HCT116 (cell line): Measurements from ENCODE around the gene CCDC154. TPM values are rescaled to one million over a fixed set of nuclear protein-coding genes. Genes with fewer than 3 reads are reported as not detected.

ENCODE experiments used
- ATAC-seq: fragments of 200-7000 bp; cut with Tn5 transposase; 2 replicates; pipeline ENCODE4 v1.9.1; 2020; ENCODE audit warnings: mild to moderate bottlenecking, moderate library complexity
- BruUV-seq: library from RNA; stranded (reverse); fragments of 400-500 nt; replicated peaks from 2 replicates; lab custom pipeline; 2021; lab: Mats Ljungman, UMichigan
- CTCF ChIA-PET: fragments of 300-600 bp; sonication (Branson Sonifier 250); formaldehyde crosslinking; loops from one replicate; lab custom pipeline; 2021; ENCODE audit warnings: antibody characterized with exemption; lab: Charles Lee
- POLR2A ChIA-PET: fragments of 300-600, 350-600 bp; sonication (Branson Sonifier 250); formaldehyde crosslinking; loops from one replicate; lab custom pipeline; 2021; ENCODE audit warnings: antibody characterized with exemption; lab: Charles Lee
- RAD21 ChIA-PET, 2 experiments: fragments of 300-600 bp; sonication (Branson Sonifier 250); formaldehyde crosslinking; loops; one replicate each; lab custom pipeline; 2023; ENCODE audit warnings: low total read pairs in 2 of 2; ENCODE audit not compliant: uncharacterized antibody in 2 of 2, unreplicated experiment in 2 of 2, low non-redundant PET in 1 of 2; lab: Charles Lee
- DNase-seq: peaks from one replicate; pipeline ENCODE4 v3.0.0-alpha.2; 2010; ENCODE audit warnings: low read depth, low spot score
- H2AFZ ChIP-seq: fragments of 200-600 bp; shearing (Covaris generic), sonication (generic); 2 replicates; pipeline ENCODE4 v1.6.1; 2017; ENCODE audit warnings: low read depth, mixed run types, mixed read lengths, antibody characterized with exemption, low read length; ENCODE audit not compliant: poor library complexity, severe bottlenecking
- H3K27ac ChIP-seq: 2 replicates; pipeline ENCODE4 v1.5.1; 2012; ENCODE audit warnings: low read depth, low read length
- H3K27me3 ChIP-seq: fragments of 200-600 bp; sonication (generic); 2 replicates; pipeline ENCODE4 v1.6.1; 2016; ENCODE audit warnings: mixed run types, low read length, mixed read lengths; ENCODE audit not compliant: insufficient read depth
- H3K36me3 ChIP-seq, 2 experiments: fragments of 200-500 bp in 1 of 2; fragments of 200-600 bp in 1 of 2; sonication (Bioruptor generic) in 1 of 2; sonication (generic) in 1 of 2; 2 replicates each; pipeline versions ENCODE4 v1.5.1 to v1.6.1; 2014 to 2016; ENCODE audit warnings: low read length in 2 of 2, inconsistent platforms in 1 of 2, mixed read lengths in 1 of 2, mixed run types in 1 of 2; ENCODE audit not compliant: insufficient read depth in 2 of 2, control insufficient read depth in 1 of 2
- H3K4me1 ChIP-seq, 2 experiments: fragments of 200-600 bp in 1 of 2; sonication (generic) in 1 of 2; 2 replicates each; pipeline versions ENCODE4 v1.5.1 to v1.6.1; 2012 to 2017; ENCODE audit warnings: low read length in 2 of 2, inconsistent platforms in 1 of 2, mild to moderate bottlenecking in 1 of 2, mixed read lengths in 1 of 2, mixed run types in 1 of 2, moderate library complexity in 1 of 2; ENCODE audit not compliant: insufficient read depth in 2 of 2, control insufficient read depth in 1 of 2
- H3K4me2 ChIP-seq: fragments of 200-600 bp; sonication (generic); 2 replicates; pipeline ENCODE4 v1.6.1; 2017; ENCODE audit warnings: mixed run types, low read length, mixed read lengths
- H3K4me3 ChIP-seq, 2 experiments: fragments of 200-600 bp in 1 of 2; sonication (generic) in 1 of 2; replicated peaks in 1 of 2; 2 replicates each; pipeline ENCODE4 v1.5.1; 2011 to 2016; ENCODE audit warnings: low read length in 2 of 2, control low read depth in 1 of 2, low read depth in 1 of 2, mild to moderate bottlenecking in 1 of 2, mixed read lengths in 1 of 2, mixed run types in 1 of 2
- H3K79me2 ChIP-seq: fragments of 200-600 bp; sonication (generic); 2 replicates; pipeline ENCODE4 v1.6.1; 2017; ENCODE audit warnings: mild to moderate bottlenecking, mixed run types, low read length, moderate library complexity, mixed read lengths; ENCODE audit not compliant: insufficient read depth
- H3K9ac ChIP-seq: fragments of 200-600 bp; sonication (generic); 2 replicates; pipeline ENCODE4 v1.6.1; 2016; ENCODE audit warnings: low read length, mixed read lengths
- H3K9me2 ChIP-seq: fragments of 200-600 bp; sonication (generic), shearing (Covaris generic); 2 replicates; pipeline ENCODE4 v1.6.1; 2017; ENCODE audit warnings: mixed run types, mild to moderate bottlenecking, moderate library complexity; ENCODE audit not compliant: insufficient read depth
- H3K9me3 ChIP-seq, 2 experiments: fragments of 200-500 bp in 1 of 2; fragments of 200-600 bp in 1 of 2; sonication (Bioruptor generic) in 1 of 2; sonication (generic) in 1 of 2; 2 replicates each; pipeline ENCODE4 v1.6.1; 2014 to 2017; ENCODE audit warnings: low read length in 2 of 2, mixed read lengths in 2 of 2, inconsistent platforms in 1 of 2, low read depth in 1 of 2, mild to moderate bottlenecking in 1 of 2, mixed run types in 1 of 2, moderate library complexity in 1 of 2; ENCODE audit not compliant: control insufficient read depth in 1 of 2, insufficient read depth in 1 of 2
- H4K20me1 ChIP-seq: fragments of 200-600 bp; sonication (generic), shearing (Covaris generic); 2 replicates; pipeline ENCODE4 v1.6.1; 2017; ENCODE audit warnings: mixed run types, mild to moderate bottlenecking, moderate library complexity; ENCODE audit not compliant: insufficient read depth
- CBX3 ChIP-seq: IDR thresholded peaks from 2 replicates; pipeline ENCODE4 v1.6.1; 2012; ENCODE audit warnings: low read depth
- CEBPB ChIP-seq: IDR thresholded peaks from 2 replicates; pipeline ENCODE4 v1.6.1; 2012; ENCODE audit warnings: low read depth
- ELF1 ChIP-seq: IDR thresholded peaks from 2 replicates; pipeline ENCODE4 v1.6.1; 2012; ENCODE audit warnings: low read depth, borderline replicate concordance
- FOSL1 ChIP-seq: IDR thresholded peaks from 2 replicates; pipeline ENCODE4 v1.6.1; 2012; ENCODE audit warnings: low read depth
- POLR2A ChIP-seq: IDR thresholded peaks from 2 replicates; pipeline ENCODE4 v1.7.0; 2011; ENCODE audit warnings: borderline replicate concordance; ENCODE audit not compliant: insufficient read depth, insufficient read length; ENCODE audit errors: extremely low read depth
- SP1 ChIP-seq: IDR thresholded peaks from 2 replicates; pipeline ENCODE4 v1.6.1; 2012; ENCODE audit warnings: low read depth
- SRF ChIP-seq: IDR thresholded peaks from 2 replicates; pipeline ENCODE4 v1.6.1; 2012; ENCODE audit warnings: low read depth
- intact Hi-C: fragments of 100-400 bp; cut with micrococcal nuclease; formaldehyde crosslinking; loops from 2 replicates; pipeline ENCODE4 v1.10.0; 2022
- total RNA-seq: library from RNA; stranded (reverse); gene quantifications from one replicate; pipeline ENCODE4 v1.2.1, GENCODE V29; 2021; ENCODE audit not compliant: unreplicated experiment
- TF ChIP-seq, protein P1 (sequence below): IDR thresholded peaks from 2 replicates; pipeline ENCODE4 v1.6.1; 2012
- TF ChIP-seq, protein P2 (sequence below): IDR thresholded peaks from 2 replicates; pipeline ENCODE4 v1.6.1; 2012
- TF ChIP-seq, protein P3 (sequence below): IDR thresholded peaks from 2 replicates; pipeline ENCODE4 v1.6.1; 2011; ENCODE audit warnings: mild to moderate bottlenecking, low read length, moderate library complexity; ENCODE audit not compliant: insufficient replicate concordance; ENCODE audit errors: extremely low read depth

Gene CCDC154
- total RNA-seq, 1 experiment from 2014 or later = 1.7 TPM

GRCh38 chr16:1401061-1401757 lies 43.1 kb downstream of the CCDC154 start:
- no peaks in the 10 kb centered on the region for H3K9me3 ChIP-seq
- no peak for ATAC-seq
- ChIA-PET CTCF (no interaction called here), RAD21 (no interaction called here), POLR2A (no interaction called here)
- no peaks in the 10 kb centered on the region for H3K79me2 ChIP-seq
- no peaks in the 10 kb centered on the region for H3K9me2 ChIP-seq
- intact Hi-C loops = no loop called here
- no TSS peak for BruUV-seq
- H2AFZ ChIP-seq = no peak overlapping the region
- no peaks in the 10 kb centered on the region for H3K36me3 ChIP-seq
- H3K4me1 ChIP-seq = no peaks in the 10 kb centered on the region
- no peak for DNase-seq
- no peaks in the 10 kb centered on the region for H4K20me1 ChIP-seq
- TF ChIP-seq SRF (no peak), SP1 (no peak), FOSL1 (no peak), ELF1 (no peak), POLR2A (no peak), CEBPB (no peak), CBX3 (no peak)
- TF ChIP-seq, protein P1, sequence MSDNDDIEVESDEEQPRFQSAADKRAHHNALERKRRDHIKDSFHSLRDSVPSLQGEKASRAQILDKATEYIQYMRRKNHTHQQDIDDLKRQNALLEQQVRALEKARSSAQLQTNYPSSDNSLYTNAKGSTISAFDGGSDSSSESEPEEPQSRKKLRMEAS = no peak
- TF ChIP-seq, protein P2, sequence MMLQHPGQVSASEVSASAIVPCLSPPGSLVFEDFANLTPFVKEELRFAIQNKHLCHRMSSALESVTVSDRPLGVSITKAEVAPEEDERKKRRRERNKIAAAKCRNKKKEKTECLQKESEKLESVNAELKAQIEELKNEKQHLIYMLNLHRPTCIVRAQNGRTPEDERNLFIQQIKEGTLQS = no peak
- TF ChIP-seq, protein P3, sequence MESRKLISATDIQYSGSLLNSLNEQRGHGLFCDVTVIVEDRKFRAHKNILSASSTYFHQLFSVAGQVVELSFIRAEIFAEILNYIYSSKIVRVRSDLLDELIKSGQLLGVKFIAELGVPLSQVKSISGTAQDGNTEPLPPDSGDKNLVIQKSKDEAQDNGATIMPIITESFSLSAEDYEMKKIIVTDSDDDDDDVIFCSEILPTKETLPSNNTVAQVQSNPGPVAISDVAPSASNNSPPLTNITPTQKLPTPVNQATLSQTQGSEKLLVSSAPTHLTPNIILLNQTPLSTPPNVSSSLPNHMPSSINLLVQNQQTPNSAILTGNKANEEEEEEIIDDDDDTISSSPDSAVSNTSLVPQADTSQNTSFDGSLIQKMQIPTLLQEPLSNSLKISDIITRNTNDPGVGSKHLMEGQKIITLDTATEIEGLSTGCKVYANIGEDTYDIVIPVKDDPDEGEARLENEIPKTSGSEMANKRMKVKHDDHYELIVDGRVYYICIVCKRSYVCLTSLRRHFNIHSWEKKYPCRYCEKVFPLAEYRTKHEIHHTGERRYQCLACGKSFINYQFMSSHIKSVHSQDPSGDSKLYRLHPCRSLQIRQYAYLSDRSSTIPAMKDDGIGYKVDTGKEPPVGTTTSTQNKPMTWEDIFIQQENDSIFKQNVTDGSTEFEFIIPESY = no peak
- TF ChIP-seq, all 23 proteins: peak for 0
- Histone ChIP-seq H3K27ac (no peak overlapping the region), H3K4me2 (no peak overlapping the region), H3K27me3 (no peaks in the 10 kb centered on the region), H3K4me3 (no peak overlapping the region), H3K9ac (no peak overlapping the region)
